HEK293T (cell line): ENCODE measurements around the gene FZD7.

ENCODE experiments used
- ARNT ChIP-seq: fragments of 450-650 bp; IDR thresholded peaks from 2 replicates; pipeline ENCODE4 v1.6.1; 2017; ENCODE audit warnings: mild to moderate bottlenecking
- ELF4 ChIP-seq: fragments of 450-650 bp; IDR thresholded peaks from 2 replicates; pipeline ENCODE4 v1.6.1; 2017; ENCODE audit warnings: antibody characterized with exemption
- FOXA1 ChIP-seq: fragments of 450-650 bp; IDR thresholded peaks from 2 replicates; pipeline ENCODE4 v1.6.1; 2016; ENCODE audit warnings: mild to moderate bottlenecking
- HDGF ChIP-seq: fragments of 450-650 bp; IDR thresholded peaks from 2 replicates; pipeline ENCODE4 v1.6.1; 2017; ENCODE audit warnings: antibody characterized with exemption, borderline replicate concordance
- NFRKB ChIP-seq: fragments of 450-650 bp; IDR thresholded peaks from 2 replicates; pipeline ENCODE4 v1.6.1; 2016; ENCODE audit warnings: mild to moderate bottlenecking, moderate library complexity
- SP1 ChIP-seq: fragments of 450-650 bp; IDR thresholded peaks from 2 replicates; pipeline ENCODE4 v1.6.1; 2017
- SUZ12 ChIP-seq: fragments of 450-650 bp; IDR thresholded peaks from 2 replicates; pipeline ENCODE4 v1.6.1; 2016; ENCODE audit warnings: mild to moderate bottlenecking
- ZNF384 ChIP-seq: fragments of 450-650 bp; IDR thresholded peaks from 2 replicates; pipeline ENCODE4 v1.6.1; 2016

- TF ChIP-seq NFRKB (no peak), SP1 (no peak), FOXA1 (no peak), SUZ12 (no peak), HDGF (no peak), ARNT (no peak), ZNF384 (no peak), ELF4 (no peak)
Observed at GRCh38 chr2:202031246-202031951, 2.3 kb upstream of the FZD7 start.
